GM12878 (cell line): ENCODE data around the gene RAD51.

ENCODE experiments used
- CEBPB ChIP-seq, 2 experiments: fragments of 150-350 bp in 1 of 2; IDR thresholded peaks; 2 replicates each; pipeline ENCODE4 v1.6.1; 2012 to 2014; ENCODE audit warnings: low read depth in 2 of 2, low read length in 2 of 2, borderline replicate concordance in 1 of 2, inconsistent platforms in 1 of 2
- CTCF ChIP-seq, 3 experiments: IDR thresholded peaks in 2 of 3; conservative IDR thresholded peaks in 1 of 3; 2 replicates each; pipeline ENCODE4 v1.5.1; 2011; ENCODE audit warnings: low read depth in 3 of 3, low read length in 3 of 3, mild to moderate bottlenecking in 3 of 3, control low read depth in 2 of 3, moderate library complexity in 2 of 3, inconsistent platforms in 1 of 3, mixed read lengths in 1 of 3; ENCODE audit not compliant: control insufficient read depth in 2 of 3, insufficient read depth in 1 of 3; ENCODE audit errors: extremely low read depth in 1 of 3
- FOS ChIP-seq: IDR thresholded peaks from 3 replicates; pipeline ENCODE4 v1.6.1; 2011; ENCODE audit warnings: borderline replicate concordance; ENCODE audit not compliant: insufficient read length; ENCODE audit errors: extremely low read depth
- SREBF1 ChIP-seq: IDR thresholded peaks from 2 replicates; pipeline ENCODE4 v1.6.1; 2012; ENCODE audit warnings: mild to moderate bottlenecking, low read length
- ZNF274 ChIP-seq: IDR thresholded peaks from one replicate; pipeline ENCODE4 v1.8.0; 2011; ENCODE audit not compliant: insufficient read length, insufficient read depth

- TF ChIP-seq CEBPB (IDR thresholded peaks at IDR 0.05; ENCODE audit: borderline replicate concordance in 1 of 2, low read depth in 2 of 2, low read length in 2 of 2) (no peak), FOS (no peak), CTCF (IDR thresholded peaks at IDR 0.05 in 2 of 3, conservative IDR thresholded peaks at IDR 0.05 in 1 of 3; ENCODE audit: control insufficient read depth in 2 of 3, extremely low read depth in 1 of 3, insufficient read depth in 1 of 3, low read depth in 3 of 3, low read length in 3 of 3) (peak; percentile 19 to 40 (median 40); a peak in 4 of 6 replicates), ZNF274 (no peak), SREBF1 (no peak)
Measured at GRCh38 chr15:40763801-40764628, 69.0 kb downstream of the RAD51 start, which contains the start of gene GCHFR.
